GM19463 (cell line): ENCODE data around the gene EIF5A.

ENCODE experiments used
- ATAC-seq: cut with Tn5 transposase; IDR thresholded peaks from one replicate; pipeline ENCODE4 v1.9.1; 2021; ENCODE audit warnings: mild to moderate bottlenecking, moderate library complexity; ENCODE audit not compliant: unreplicated experiment

The EIF5A gene

GRCh38 chr17:7284911-7285310, 22.5 kb upstream of the EIF5A start:
- no peak for ATAC-seq

- no peak for ATAC-seq
Measured at GRCh38 chr17:7285679-7286078, 21.7 kb upstream of the EIF5A start.

- no peak for ATAC-seq
Measured at GRCh38 chr17:7289256-7290032, 18.0 kb upstream of the EIF5A start.

GRCh38 chr17:7290166-7290565, 17.3 kb upstream of the EIF5A start:
- ATAC-seq = no peak

DNA sequence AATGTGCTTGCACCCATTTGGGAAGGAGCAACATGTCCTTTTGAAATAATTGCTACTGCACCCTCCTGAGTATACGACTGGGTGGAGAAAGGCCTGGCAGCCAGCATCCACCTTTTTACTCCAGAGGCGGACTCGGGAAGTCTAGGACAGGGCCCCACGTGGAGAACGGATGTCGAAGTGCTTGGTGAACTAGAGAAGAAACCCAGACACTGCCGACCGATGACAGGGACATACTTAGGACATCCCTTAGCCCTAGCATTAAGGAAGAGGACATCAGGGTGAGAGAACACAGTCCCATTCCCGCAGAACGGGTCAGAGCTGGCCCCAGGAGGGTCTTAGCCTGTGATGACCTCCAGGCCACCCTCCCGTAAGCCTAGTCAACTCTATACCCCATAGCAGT, 16.7 kb upstream of the EIF5A start:
- ATAC-seq = no peak

- no peak for ATAC-seq
Measured at GRCh38 chr17:7292194-7292593, 15.2 kb upstream of the EIF5A start.

- ATAC-seq = no peak
Measured at GRCh38 chr17:7292729-7293128, 14.7 kb upstream of the EIF5A start.

GRCh38 chr17:7293159-7293558, 14.3 kb upstream of the EIF5A start:
- no peak for ATAC-seq

DNA sequence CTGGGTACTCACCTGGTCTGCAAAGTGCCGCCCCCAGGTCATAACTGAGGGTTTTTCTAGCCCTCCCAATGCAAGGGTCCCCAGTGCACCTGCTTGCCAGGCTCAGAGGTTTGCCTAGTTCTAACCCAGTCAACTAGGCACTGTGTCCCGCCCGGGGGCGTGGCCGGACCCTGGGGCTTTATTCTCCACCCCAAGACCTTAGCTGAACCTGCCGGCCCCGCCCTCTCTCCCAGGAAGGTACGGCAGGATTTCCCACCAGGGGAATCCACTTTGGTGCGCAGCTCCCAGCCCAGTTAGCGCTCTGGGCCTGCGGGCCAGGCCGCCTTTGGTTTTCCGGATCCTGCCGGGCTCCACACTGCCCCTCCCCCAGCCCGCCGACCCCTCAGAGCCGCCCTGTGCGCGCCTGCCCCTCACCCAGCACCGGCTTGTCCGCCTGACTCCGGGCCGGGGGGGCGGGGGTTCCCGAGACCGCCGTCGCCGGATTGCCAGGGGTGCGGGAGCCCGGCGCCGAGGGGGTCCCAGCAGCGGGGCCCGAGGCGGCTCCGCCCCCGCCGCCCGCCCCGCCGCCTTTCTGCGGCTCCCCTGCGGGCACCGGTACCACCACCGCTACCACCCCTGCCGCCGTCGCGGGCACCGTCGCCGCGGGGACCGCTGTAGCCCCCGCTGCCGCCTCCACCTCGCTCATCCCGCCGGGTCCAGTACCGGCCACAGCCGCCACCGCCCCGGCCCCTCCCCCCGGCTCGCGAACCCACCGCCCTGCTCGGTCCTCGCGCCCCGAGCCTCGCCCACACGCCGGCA, 13.4 kb upstream of the EIF5A start:
- no peak for ATAC-seq

- ATAC-seq = no peak
Measured at GRCh38 chr17:7294614-7295153, 12.7 kb upstream of the EIF5A start, which contains the start of gene YBX2. Gene YBX2, minus strand, starts transcription at chr17:7294639. Its CDS starts 139 bp downstream, at chr17:7294500.

DNA sequence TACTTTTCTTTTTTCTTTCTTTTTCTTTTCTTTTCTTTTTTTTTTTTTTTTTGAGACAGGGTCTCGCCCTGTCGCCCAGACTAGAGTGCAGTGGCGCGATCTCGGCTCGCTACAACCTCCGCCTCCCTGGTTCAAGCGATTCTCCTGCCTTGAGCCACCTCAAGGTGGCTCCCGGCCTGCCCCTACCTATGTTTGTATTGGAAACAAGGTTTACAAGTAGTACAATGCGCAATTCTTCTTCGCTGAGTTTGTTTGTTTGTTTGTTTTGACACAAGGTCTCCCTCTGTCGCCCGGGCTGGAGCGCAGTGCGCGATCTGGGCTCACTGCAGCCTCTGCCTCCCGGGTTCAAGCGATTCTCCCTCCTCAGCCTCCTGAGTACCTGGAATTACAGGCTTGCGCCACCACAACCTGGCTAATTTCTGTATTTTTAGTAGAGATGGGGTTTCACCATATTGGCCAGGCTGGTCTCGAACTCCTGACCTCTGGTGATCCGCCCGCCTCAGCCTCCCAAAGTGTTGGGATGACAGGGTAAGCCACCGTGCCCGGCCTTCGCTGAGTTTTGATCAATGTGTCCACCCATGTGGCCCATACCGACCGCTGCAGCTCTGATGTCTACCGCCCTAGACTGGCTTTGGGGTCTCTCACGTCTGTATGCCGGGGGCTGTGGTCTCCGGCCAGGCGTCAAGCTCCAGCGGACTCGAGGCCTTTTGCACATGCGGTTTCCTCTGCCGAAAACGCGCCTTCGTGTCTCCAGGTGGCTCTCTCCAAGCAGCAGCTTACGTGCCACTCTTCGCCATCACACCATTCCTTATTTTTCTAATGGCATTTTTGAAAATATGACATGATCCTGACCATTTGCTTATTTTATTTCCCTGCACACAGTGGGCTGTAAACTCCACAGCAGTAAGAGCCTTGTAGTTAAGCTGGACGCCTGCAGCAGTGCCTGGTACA, 11.9 kb upstream of the EIF5A start:
- ATAC-seq = no peak

DNA sequence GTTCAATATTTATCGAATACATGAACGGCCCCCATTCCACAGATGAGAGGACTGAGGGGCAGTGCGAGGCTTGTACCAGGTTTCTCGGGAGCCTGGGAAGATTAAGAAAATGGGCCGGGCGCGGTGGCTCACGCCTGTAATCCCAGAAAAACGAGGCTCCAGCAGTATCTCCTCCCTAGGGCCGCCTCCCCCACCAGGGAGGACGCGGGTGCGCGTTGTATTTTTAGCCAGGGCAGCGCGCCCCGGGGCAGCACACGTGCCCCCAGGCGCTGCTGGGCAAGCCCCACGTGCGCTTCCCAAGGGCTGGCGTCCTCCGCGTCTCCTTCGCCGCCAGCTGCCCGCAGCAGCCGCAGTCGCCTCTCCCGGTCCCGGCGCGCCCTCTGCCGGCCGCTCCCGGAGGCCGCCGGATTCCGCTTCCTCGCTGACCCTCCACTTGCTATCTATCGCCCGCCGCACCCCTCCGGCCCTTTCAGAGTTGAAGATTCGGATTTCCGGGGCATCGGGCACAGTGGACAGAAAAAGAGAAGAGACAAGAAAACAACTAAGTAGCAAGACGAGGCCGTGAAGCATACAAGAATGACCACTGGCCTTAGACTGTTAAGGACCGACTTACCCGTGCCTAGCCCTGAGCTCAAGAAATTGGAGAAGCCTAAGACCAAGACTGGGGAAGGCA, 11.1 kb upstream of the EIF5A start:
- ATAC-seq = no peak

DNA sequence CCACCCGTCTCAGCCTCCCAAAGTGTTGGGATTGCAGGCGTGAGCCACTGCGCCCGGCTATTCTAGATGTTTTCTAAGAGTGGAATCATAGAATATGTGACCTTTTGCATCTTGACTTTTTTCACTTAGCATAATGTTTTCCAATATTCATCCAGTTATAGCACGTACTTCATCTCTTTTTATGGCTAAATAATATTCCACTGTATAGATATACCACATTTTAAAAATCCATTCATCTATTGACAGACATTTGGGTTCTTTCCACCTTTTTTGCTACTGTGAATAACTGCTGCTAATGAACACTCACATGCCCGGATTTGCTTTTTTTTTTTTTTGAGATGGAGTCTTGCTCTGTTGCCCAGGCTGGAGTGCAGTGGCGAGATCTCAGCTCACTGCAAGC, 3.2 kb upstream of the EIF5A start:
- ATAC-seq = no peak

GRCh38 chr17:7307686-7308624, 527 bp downstream of the EIF5A start:
- no peak for ATAC-seq

DNA sequence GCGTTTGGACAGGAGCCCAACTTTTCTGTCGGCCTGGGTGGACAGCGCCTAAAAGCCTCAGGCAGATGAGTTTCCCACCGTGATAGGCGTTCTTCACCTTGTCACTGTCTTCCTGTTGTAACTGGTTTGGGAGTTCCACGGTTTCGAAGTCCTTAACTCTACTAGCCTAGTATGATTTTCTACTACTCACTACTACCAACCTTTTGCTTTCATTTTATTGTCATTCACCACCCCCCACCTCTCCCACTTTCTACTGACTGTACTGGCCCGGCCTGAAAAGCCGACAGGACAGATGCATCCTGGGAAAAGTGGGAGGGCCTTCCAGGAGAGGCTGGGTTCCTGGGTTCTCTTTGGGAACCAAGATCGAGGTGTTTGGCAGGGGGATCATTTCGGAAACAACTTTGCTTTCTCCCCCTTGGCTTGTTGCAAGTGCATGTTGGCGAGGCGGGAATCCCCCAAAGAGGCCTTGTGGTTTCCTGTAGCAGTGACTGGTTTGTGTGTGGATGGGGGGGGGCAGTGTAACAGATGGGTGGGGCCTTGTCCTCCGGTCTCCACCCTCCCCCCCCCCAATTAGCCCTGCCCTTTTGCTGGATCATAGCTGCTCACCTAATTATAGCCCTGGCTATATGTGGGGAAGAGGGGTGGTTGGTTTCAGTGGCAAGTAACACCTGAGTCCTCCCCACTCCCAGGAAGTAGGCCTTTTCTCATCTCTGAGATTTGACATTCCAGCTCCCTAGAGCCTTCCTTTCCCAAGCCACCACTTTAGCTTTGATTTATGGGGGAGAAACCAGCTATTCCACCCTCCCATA, 1.4 kb downstream of the EIF5A start:
- ATAC-seq = no peak

- ATAC-seq = no peak
Measured at GRCh38 chr17:7309628-7310027, 2.2 kb downstream of the EIF5A start.

- ATAC-seq = no peak
Measured at GRCh38 chr17:7311110-7311705, 3.8 kb downstream of the EIF5A start.
